Memory B cell (primary cell): ENCODE data around the gene ORC5.
"Not testable (repeated sequence)": the region's sequence is repeated elsewhere in the genome, so short reads cannot be mapped to it uniquely, and the experiment has no call there.

Source experiments
- ATAC-seq: fragments of 150-1000 bp; cut with Tn5 transposase; 2 replicates; pipeline ENCODE4 v1.10.0; 2021; ENCODE audit warnings: low read depth, mild to moderate bottlenecking, moderate library complexity
- DNase-seq, 2 donors: peaks; one replicate each; pipeline ENCODE4 v3.0.0; 2022; ENCODE audit warnings: low spot score in 2 of 2
- H3K27ac Mint-ChIP-seq: one replicate; pipeline ENCODE4 v1.8.0; 2022; ENCODE audit warnings: mild to moderate bottlenecking, moderate library complexity, mixed read lengths
- H3K27me3 Mint-ChIP-seq: one replicate; pipeline ENCODE4 v1.8.0; 2022; ENCODE audit warnings: mixed read lengths
- H3K36me3 Mint-ChIP-seq: one replicate; pipeline ENCODE4 v1.8.0; 2022; ENCODE audit warnings: mild to moderate bottlenecking, mixed read lengths
- H3K4me1 Mint-ChIP-seq: one replicate; pipeline ENCODE4 v1.8.0; 2022; ENCODE audit warnings: mixed read lengths
- H3K4me3 Mint-ChIP-seq: one replicate; pipeline ENCODE4 v1.8.0; 2022; ENCODE audit warnings: mild to moderate bottlenecking, moderate library complexity, mixed read lengths
- H3K9me3 Mint-ChIP-seq: one replicate; pipeline ENCODE4 v1.8.0; 2022; ENCODE audit warnings: mixed read lengths

ORC5 gene

DNA sequence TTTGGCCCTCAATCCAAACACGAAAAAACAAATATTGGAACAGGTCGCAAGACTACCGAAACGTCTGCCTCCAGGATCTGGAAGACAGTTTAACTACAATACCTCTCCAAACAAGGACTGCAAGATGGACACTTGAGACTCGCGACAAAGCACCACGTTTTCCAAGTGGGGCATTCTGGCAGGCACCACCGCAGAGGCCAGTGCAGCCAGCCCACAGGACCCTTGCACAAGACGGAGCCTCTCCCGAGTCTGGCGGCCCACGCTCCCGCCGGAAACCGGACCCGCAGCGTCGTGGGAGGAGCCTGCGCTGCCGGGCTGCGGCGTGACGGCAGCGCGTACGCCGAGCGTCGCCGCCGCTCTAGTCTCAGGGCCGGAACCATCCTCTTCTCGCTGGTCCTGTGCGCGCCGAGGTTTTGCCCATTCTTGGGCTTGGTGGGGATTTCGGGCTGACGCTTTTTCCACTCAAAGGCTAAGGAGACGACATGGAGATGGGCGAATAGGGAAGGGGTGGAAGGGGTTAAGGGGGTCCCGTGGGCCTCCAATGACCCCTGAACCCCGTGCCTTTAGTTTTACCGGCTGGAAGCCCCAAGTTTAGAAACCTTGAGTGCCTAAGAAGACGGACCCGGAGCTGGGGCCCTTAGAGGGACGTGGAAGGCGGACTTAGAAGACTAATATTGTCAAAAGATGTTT lies at the start of gene ORC5:
Gene ORC5, minus strand, starts transcription at position 283 of the 690 bp plus-strand sequence. Its CDS starts 109 bp downstream, at position 174.
- Mint-ChIP-seq H3K27me3 (peaks cover 3% of the 10 kb centered on the region), H3K4me1 (peaks cover 23% of the 10 kb centered on the region), H3K9me3 (peaks cover 5% of the 10 kb centered on the region), H3K4me3 (peak within 1 kb of the TSS; percentile 96), H3K27ac (peak within 1 kb of the TSS; percentile 91), H3K36me3 (peaks cover 6% of the 10 kb centered on the region)
- ATAC-seq (peak; percentile 99), DNase-seq (peak; percentile 36 to 64)

DNA sequence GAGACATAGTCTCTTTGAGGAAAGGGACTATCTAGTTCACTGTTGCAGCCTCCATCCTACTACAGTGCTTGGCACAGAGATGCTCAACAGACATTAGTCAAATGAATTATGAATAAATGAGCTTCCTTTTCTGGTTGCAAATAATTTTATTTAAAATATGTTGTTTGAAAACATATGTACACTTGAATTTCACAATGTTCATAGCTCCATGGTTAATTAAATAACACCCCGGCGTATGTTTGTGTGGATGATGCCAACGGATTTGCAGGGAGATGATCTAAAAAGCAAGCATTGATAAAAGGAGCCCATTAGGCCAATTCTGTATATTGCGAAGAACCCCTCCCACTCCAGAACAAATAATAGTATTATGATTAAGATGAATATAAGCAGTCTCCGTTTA lies 47.8 kb upstream of the ORC5 start:
- Mint-ChIP-seq H3K27me3 (peaks cover 1% of the 10 kb centered on the region), H3K4me1 (no peaks in the 10 kb centered on the region), H3K9me3 (no peaks in the 10 kb centered on the region), H3K27ac (no peak overlapping the region), H3K36me3 (no peaks in the 10 kb centered on the region), H3K4me3 (no peak overlapping the region)
- no peak for DNase-seq
- no peak for ATAC-seq

DNA sequence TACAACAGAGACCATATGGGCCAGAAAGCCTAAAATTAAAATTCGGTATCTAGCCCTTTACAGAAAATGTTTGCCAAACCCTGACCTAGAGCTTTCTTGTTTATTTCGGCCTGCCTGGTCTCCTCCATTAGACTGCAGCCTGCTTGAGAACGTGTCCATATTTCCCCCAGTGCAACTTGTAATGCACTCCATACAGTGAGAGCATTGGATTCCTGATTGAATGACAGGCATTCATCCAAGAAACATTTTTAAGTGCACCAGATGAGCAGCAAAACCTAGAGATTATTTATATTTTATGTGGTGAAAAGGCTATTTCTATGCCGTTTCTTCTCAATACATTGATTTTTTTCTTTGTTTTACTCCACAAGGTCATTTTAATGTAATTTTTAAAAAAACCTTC lies 47.4 kb upstream of the ORC5 start:
- no peaks in the 10 kb centered on the region for H3K36me3 Mint-ChIP-seq
- ATAC-seq (no peak), DNase-seq (no peak)
- H3K27me3 Mint-ChIP-seq: peaks cover 1% of the 10 kb centered on the region
- H3K27ac Mint-ChIP-seq: no peak overlapping the region
- no peak overlapping the region for H3K4me3 Mint-ChIP-seq
- H3K9me3 Mint-ChIP-seq: no peaks in the 10 kb centered on the region
- H3K4me1 Mint-ChIP-seq: no peaks in the 10 kb centered on the region

DNA sequence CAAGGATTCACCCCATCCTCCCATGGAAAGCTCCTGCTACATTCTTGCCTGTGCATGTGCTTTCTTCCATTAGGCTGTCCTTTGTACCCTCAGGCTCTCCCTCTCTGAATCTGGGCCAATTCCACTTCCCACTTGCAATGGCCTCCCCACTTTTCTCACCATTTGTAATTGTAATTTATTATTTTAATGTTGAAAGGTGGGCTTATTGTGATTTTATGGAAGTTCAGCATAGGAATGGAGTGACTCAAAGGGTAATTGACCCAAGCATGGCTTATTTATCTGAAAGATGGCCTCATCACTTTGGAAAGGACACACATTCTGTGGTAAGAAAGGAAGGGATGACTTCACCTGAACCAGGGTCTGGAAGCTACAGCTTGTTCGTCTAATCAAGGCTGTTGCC lies 46.9 kb upstream of the ORC5 start:
- no peak for ATAC-seq

DNA sequence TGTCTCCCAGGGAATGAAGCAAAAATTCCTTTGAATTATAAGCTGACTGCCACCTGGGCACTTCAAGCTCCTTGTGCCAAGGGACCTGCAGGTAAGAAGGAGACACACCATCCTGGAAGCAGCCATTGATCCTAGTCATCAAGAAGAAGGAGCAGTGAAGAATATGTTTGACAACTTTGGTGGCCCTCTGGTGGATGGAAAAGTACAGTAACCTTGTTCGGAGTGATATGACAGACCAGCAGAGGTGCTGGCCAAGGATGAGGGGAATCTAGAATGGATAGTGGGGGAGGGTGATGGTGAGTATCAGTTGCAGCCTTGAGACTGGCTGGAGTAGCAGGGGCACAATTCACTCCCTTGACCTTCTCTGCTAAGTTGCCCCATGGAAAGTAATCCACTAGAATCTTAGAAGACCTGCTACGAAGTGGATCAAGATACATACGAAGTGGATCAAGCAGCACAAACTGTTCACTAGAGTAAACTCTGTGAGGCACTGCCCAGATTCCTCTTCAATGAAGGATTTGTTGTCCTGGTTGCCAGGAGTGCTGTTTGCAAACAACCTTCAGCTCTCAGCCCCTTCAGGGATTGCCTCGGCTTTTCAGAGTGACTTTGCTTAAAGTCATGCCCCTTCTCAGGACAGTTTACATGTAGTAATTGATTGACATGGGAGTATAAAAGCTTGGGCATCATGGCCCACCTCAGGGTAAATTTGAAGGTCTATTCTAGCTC lies 44.8 kb upstream of the ORC5 start:
- Mint-ChIP-seq H3K9me3 (peaks cover 2% of the 10 kb centered on the region), H3K4me3 (no peak overlapping the region), H3K36me3 (no peaks in the 10 kb centered on the region), H3K27ac (no peak overlapping the region), H3K4me1 (no peaks in the 10 kb centered on the region), H3K27me3 (peaks cover 8% of the 10 kb centered on the region)
- DNase-seq: no peak
- no peak for ATAC-seq

More for the DNA sequence above, 46.9 kb upstream of the ORC5 start:
- no peaks in the 10 kb centered on the region for H3K4me1 Mint-ChIP-seq
- peaks cover 1% of the 10 kb centered on the region for H3K27me3 Mint-ChIP-seq
- H3K4me3 Mint-ChIP-seq: no peak overlapping the region
- no peaks in the 10 kb centered on the region for H3K36me3 Mint-ChIP-seq
- H3K9me3 Mint-ChIP-seq: no peaks in the 10 kb centered on the region
- no peak overlapping the region for H3K27ac Mint-ChIP-seq
- DNase-seq: no peak

DNA sequence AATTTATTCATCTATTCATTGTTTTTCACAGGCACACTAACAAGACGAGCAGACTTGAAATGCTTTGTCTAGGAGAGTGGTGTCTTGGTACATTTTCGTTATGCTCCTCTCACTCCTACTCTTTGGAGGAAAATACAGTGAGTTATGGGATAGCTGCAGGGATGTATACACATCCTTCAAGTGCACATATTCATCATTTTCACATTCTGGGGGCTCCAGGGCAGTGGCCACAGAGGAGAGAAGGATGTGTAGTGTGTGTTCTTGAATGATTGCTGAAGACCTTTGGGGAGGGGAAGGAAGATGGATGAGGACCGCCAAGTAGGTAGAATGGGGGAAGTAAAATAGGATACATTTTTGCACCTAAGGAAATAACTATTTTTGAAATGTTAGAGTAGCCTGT lies 34.8 kb upstream of the ORC5 start:
- no peak for ATAC-seq

DNA sequence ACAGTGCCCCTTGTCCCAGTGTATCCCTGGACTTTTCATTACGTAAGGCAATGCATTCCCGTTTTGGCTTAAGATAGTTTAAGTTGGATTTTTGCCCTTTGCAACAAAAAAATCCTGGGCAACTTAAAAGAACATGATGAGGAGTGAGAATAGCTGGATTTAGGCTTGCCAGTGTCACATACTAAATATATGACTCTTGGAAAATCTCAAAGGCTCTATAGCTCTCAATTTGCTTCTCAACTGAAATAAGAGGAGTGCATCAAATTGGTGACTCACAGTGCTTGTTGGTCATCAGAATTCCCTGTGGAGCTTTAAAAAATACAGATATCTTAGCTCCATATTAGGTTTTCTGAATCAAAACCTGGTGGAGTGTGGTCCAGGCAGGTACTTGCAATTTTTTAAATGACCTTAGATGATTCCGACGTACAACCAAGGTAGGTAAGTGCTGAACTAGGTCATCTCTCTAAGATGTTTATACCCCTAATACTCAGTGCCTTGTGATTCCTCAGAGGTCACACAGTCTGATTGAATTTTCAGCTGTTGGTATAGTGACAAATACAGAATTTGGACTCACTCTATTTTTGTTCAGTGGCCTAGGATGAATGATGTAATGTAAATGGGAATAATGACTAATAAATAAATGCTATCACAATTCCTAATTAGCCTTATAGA lies 33.9 kb upstream of the ORC5 start:
- DNase-seq (no peak), ATAC-seq (no peak)
- peaks cover 12% of the 10 kb centered on the region for H3K27me3 Mint-ChIP-seq
- H3K27ac Mint-ChIP-seq: no peak overlapping the region
- no peaks in the 10 kb centered on the region for H3K9me3 Mint-ChIP-seq
- H3K36me3 Mint-ChIP-seq: no peaks in the 10 kb centered on the region
- H3K4me1 Mint-ChIP-seq: no peaks in the 10 kb centered on the region
- no peak overlapping the region for H3K4me3 Mint-ChIP-seq

More for the DNA sequence above, 34.8 kb upstream of the ORC5 start:
- H3K27ac Mint-ChIP-seq: no peak overlapping the region
- H3K27me3 Mint-ChIP-seq: peaks cover 14% of the 10 kb centered on the region
- no peak overlapping the region for H3K4me3 Mint-ChIP-seq
- DNase-seq: no peak
- no peaks in the 10 kb centered on the region for H3K9me3 Mint-ChIP-seq
- H3K4me1 Mint-ChIP-seq: no peaks in the 10 kb centered on the region
- H3K36me3 Mint-ChIP-seq: no peaks in the 10 kb centered on the region

DNA sequence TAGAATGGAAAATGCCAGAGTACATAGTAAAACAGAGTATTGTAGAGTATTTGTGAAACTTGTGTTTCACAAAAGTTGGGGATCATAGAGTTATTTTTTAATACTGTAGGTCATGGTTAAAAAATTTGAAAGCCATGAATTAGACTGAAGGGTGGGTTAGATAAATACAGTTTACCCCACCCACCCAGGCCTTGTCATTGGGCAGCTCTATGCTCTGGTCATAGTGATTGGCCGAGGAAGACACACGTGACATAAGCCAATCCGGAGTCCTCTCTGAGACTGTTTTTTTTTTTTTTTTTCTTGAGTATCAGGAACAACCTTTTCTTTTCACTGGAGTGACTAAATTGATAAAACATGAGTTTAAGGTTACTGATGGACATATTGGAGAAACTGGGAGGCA lies 33.3 kb upstream of the ORC5 start:
- H3K27me3 Mint-ChIP-seq: peaks cover 12% of the 10 kb centered on the region
- no peaks in the 10 kb centered on the region for H3K4me1 Mint-ChIP-seq
- no peak overlapping the region for H3K4me3 Mint-ChIP-seq
- DNase-seq (no peak), ATAC-seq (no peak)
- no peaks in the 10 kb centered on the region for H3K9me3 Mint-ChIP-seq
- H3K36me3 Mint-ChIP-seq: no peaks in the 10 kb centered on the region
- no peak overlapping the region for H3K27ac Mint-ChIP-seq

DNA sequence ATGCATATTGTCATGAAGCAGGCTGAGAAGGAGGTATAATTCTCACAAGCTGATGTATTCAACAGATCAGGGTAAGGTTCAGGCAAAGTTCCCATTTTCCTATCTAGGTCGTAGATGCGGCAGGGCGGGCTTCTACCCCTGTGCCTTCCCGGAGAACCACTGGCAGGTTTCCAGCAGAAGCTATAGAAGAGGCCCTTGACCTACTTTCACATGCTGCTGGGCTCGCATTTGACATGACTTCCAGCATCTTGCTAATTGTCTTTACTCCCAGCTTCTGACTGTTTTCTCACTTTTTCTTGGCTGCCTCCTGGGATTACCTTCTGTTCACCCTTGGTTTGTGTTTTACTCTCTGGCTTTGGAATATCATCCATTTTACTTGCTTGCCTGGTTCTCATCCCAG lies 32.6 kb upstream of the ORC5 start:
- H3K9me3 Mint-ChIP-seq: no peaks in the 10 kb centered on the region
- peaks cover 8% of the 10 kb centered on the region for H3K27me3 Mint-ChIP-seq
- no peak for ATAC-seq
- DNase-seq: no peak
- H3K36me3 Mint-ChIP-seq: no peaks in the 10 kb centered on the region
- H3K4me1 Mint-ChIP-seq: no peaks in the 10 kb centered on the region
- H3K27ac Mint-ChIP-seq: no peak overlapping the region
- H3K4me3 Mint-ChIP-seq: no peak overlapping the region

DNA sequence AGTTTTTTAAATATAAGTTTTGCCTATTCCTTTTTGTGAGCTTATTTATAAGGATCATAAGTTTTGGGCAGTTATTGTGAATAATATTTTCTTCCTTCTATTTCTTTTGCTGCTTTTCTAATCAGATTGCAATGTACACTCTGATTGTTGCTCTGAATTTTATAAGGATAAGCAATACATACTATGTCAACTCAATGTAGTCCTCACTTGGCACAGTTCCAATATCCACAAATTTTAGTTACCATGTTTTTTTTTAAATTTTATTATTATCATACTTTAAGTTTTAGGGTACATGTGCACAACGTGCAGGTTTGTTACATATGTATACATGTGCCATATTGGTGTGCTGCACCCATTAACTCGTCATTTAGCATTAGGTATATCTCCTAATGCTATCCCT lies 27.2 kb upstream of the ORC5 start:
- not testable (repeated sequence) for H3K36me3 Mint-ChIP-seq, H3K4me1 Mint-ChIP-seq, H3K27ac Mint-ChIP-seq, H3K9me3 Mint-ChIP-seq, H3K27me3 Mint-ChIP-seq, DNase-seq, ATAC-seq, H3K4me3 Mint-ChIP-seq

DNA sequence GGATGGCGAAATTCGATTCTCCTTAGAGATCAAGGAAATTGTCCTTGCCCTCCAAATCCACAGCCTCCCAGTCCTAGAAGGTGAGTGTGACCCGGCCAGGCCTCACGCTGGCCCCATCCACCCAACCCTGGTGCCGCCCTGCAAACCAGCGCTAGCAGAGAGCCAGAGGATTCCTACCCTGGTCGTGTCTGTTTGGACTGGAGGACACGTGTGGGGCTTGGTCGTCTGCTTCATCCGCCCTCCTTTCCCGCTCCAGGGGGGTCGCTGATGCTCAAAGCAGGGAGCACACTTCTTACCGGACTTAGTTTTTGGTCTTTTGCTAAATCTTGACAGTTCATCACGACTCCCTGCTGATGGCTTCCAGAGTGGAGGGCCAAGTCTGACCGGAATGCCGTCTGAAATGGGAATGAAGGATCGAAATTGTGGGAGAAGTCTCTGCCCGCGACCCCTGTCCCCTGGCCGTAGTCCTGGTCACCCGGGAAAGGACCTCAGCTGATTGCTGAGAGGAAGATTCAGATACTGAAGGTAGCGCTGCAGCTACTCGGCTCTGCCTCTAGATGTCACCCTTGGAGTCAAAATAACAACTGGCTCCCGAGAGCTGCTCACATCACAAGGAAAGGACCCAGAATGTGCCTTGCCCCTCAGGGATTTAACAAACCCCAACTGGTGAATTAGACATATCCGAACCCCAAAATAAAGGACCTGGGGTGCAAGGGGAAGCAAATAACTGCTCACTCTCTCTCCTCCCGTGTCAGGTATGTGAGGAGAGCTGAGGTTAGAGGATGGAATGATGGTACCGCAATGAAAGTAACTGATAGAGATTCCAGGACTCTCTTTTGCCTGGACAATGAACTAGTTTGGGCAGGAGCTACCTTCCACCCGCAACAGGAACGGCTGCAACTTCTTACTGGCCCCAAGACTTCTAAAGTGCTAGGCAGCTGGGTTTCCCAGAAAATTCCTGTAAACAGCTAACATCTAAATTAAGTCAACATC lies 23.5 kb upstream of the ORC5 start:
- DNase-seq: peak; percentile 26 to 46

DNA sequence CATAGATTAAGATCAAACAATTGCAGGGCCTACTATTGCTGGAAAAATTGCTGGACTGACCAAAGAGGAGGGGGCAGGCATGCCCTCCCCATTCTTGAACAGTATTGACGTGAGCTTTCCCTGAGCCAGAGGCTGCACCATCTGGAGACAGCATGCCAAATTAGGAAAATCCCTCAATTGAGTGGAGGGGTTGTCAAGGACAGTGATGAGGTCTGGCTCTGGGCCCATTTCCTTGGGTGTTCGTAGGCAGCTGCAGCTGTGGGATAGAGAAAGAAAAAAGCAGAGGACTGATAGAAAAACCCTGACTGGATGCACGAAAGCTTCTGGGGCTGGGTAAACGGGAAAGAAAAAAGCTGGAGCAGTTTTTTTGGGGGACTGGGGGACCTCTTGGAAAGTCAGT lies 22.8 kb upstream of the ORC5 start:
- H3K9me3 Mint-ChIP-seq: no peaks in the 10 kb centered on the region
- H3K4me1 Mint-ChIP-seq: no peaks in the 10 kb centered on the region
- no peaks in the 10 kb centered on the region for H3K36me3 Mint-ChIP-seq
- no peak for ATAC-seq
- no peak overlapping the region for H3K4me3 Mint-ChIP-seq
- H3K27me3 Mint-ChIP-seq: peaks cover 2% of the 10 kb centered on the region
- no peak for DNase-seq
- H3K27ac Mint-ChIP-seq: no peak overlapping the region

More for the DNA sequence above, 23.5 kb upstream of the ORC5 start:
- Mint-ChIP-seq H3K4me3 (no peak overlapping the region), H3K36me3 (no peaks in the 10 kb centered on the region), H3K4me1 (no peaks in the 10 kb centered on the region), H3K27me3 (peaks cover 2% of the 10 kb centered on the region), H3K9me3 (no peaks in the 10 kb centered on the region), H3K27ac (no peak overlapping the region)
- peak; percentile 69 for ATAC-seq

DNA sequence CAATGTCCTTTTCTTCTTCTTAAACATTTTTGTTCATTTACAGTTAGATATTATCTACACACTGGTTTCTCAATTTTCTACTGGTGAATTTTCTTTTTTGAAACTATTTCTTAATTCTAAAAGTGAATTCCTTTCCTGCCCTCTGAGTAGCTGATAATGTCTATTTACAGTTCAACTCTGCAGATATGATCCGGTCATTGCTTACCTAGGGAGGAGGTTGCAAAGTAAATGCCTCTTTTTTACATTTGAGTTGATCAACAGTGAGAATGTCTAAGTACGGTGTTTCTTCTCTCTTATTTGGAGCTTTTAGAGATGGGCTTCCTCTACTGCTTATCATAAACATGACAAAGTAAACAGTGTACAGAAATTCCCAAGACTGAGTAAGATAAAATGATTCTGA lies 20.6 kb upstream of the ORC5 start:
- ATAC-seq (no peak), DNase-seq (no peak)
- Mint-ChIP-seq H3K4me3 (no peak overlapping the region), H3K36me3 (no peaks in the 10 kb centered on the region), H3K27me3 (peaks cover 6% of the 10 kb centered on the region), H3K9me3 (no peaks in the 10 kb centered on the region), H3K27ac (no peak overlapping the region), H3K4me1 (no peaks in the 10 kb centered on the region)
